GM19397 (cell line): ENCODE data around the gene PMF1.

ENCODE experiments used
- ATAC-seq: cut with Tn5 transposase; IDR thresholded peaks from one replicate; pipeline ENCODE4 v1.9.1; 2021; ENCODE audit warnings: mild to moderate bottlenecking, moderate library complexity; ENCODE audit not compliant: unreplicated experiment

PMF1 gene

GRCh38 chr1:156262461-156263287 is 49.9 kb downstream of the PMF1 start:
- ATAC-seq: no peak

- ATAC-seq: no peak
Observed at GRCh38 chr1:156263288-156263655, 50.5 kb downstream of the PMF1 start.

- no peak for ATAC-seq
Observed at GRCh38 chr1:156266051-156266450, 53.2 kb downstream of the PMF1 start.

- ATAC-seq: no peak
Observed at GRCh38 chr1:156268336-156268735, 55.5 kb downstream of the PMF1 start.

GRCh38 chr1:156270314-156270713 is 57.5 kb downstream of the PMF1 start:
- no peak for ATAC-seq

GRCh38 chr1:156276532-156276931 is 63.7 kb downstream of the PMF1 start:
- no peak for ATAC-seq

- ATAC-seq: no peak
Observed at GRCh38 chr1:156276966-156277381, 64.2 kb downstream of the PMF1 start.

GRCh38 chr1:156279837-156280236 is 67.0 kb downstream of the PMF1 start:
- ATAC-seq: no peak

GRCh38 chr1:156281281-156281680 is 68.5 kb downstream of the PMF1 start:
- ATAC-seq: no peak

GRCh38 chr1:156281693-156282478 is 69.1 kb downstream of the PMF1 start:
- ATAC-seq: peak; percentile 7

GRCh38 chr1:156282479-156283222 is 69.8 kb downstream of the PMF1 start, which contains the start of gene SMG5:
Gene SMG5 (minus strand): TSS chr1:156282825. CDS start chr1:156282680, 145 bp downstream.
- peak; percentile 90 for ATAC-seq

GRCh38 chr1:156283521-156283920 is 70.7 kb downstream of the PMF1 start:
- ATAC-seq: no peak

- ATAC-seq: no peak
Observed at GRCh38 chr1:156284112-156284511, 71.3 kb downstream of the PMF1 start, which contains the start of gene TMEM79. Gene TMEM79 (plus strand): TSS chr1:156284325. CDS start chr1:156285227, 902 bp downstream.

- no peak for ATAC-seq
Observed at GRCh38 chr1:156284757-156285156, 72.0 kb downstream of the PMF1 start.

GRCh38 chr1:156285437-156285836 is 72.6 kb downstream of the PMF1 start:
- no peak for ATAC-seq

- no peak for ATAC-seq
Observed at GRCh38 chr1:156286061-156286460, 73.3 kb downstream of the PMF1 start.
